ENCODE measurements around the gene RPL26.
A peak's percentile ranks its signal among the peaks of the same experiment; 100 is the strongest.

The RPL26 gene

DNA sequence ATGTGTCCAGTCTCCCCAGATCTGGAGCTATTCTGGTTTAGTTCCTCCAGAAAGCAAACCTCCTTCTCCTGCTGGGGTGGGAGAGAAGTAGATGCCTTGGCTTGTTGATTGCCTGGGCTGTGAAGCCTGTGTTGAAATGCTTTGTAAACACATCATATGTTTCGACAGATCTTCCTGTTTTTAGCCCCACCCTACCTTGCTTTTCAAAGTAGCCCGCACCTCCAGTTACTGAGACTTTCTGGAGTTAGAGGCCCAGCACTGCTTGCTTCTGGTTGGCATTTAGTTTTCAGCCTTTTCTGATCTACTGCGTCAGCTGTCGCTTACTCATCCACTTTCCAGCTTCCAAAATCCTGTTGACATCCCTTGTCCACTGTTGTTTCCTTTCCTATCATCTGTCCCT, 34.8 kb upstream of the RPL26 start:
- WGBS = 85% methylated on average over 2 of the region's 4 CpGs
- no peak overlapping the region for H3K9ac ChIP-seq (ENCODE audit: low read length)
- no peak overlapping the region for H2AFZ ChIP-seq (ENCODE audit: low read depth, low read length)

GRCh38 chr17:8413938-8414337, 30.9 kb upstream of the RPL26 start:
- H3K23ac ChIP-seq (ENCODE audit: low read length in 2 of 2) = no peak overlapping the region
- H4K91ac ChIP-seq (ENCODE audit: low read length) = no peak overlapping the region
- H3K4me3 ChIP-seq (ENCODE audit: insufficient read depth in 1 of 2, low read depth in 1 of 2, low read length in 2 of 2) = no peak overlapping the region
- H3K4ac ChIP-seq (ENCODE audit: low read depth in 1 of 2, low read length in 2 of 2) = no peak overlapping the region
- H4K8ac ChIP-seq (ENCODE audit: low read length) = no peak overlapping the region
- no peaks in the 10 kb centered on the region for H3K9me3 ChIP-seq (ENCODE audit: control insufficient read depth, low read length)
- H3K27me3 ChIP-seq (ENCODE audit: control insufficient read depth in 1 of 2, insufficient read depth in 1 of 2, low read length in 2 of 2) = peaks cover 13 to 20% of the 10 kb centered on the region in 2 experiments
- no peak overlapping the region for H2BK15ac ChIP-seq (ENCODE audit: low read depth, poor library complexity, severe bottlenecking)
- H3K79me1 ChIP-seq (replicated peaks; ENCODE audit: low read length, poor library complexity, severe bottlenecking) = no peaks in the 10 kb centered on the region
- no peak overlapping the region for H2AFZ ChIP-seq (ENCODE audit: low read depth, low read length)
- no peak overlapping the region for H3K14ac ChIP-seq (ENCODE audit: low read length in 2 of 2)
- no peak for DNase-seq
- no peak overlapping the region for H3K4me2 ChIP-seq (ENCODE audit: low read length, poor library complexity, severe bottlenecking)
- no peak overlapping the region for H2BK12ac ChIP-seq (ENCODE audit: low read length in 2 of 2)
- H3K36me3 ChIP-seq (ENCODE audit: control insufficient read depth in 1 of 2, insufficient read depth in 2 of 2, low read depth in 1 of 2, low read length in 2 of 2) = no peaks in the 10 kb centered on the region
- no peak overlapping the region for H2AK5ac ChIP-seq (ENCODE audit: low read length, severe bottlenecking)
- H3K4me1 ChIP-seq (ENCODE audit: control insufficient read depth, insufficient read depth, low read depth, low read length) = no peaks in the 10 kb centered on the region
- H3K18ac ChIP-seq (ENCODE audit: low read depth in 1 of 2, low read length in 2 of 2) = no peak overlapping the region
- H3K9ac ChIP-seq (ENCODE audit: low read length) = no peak overlapping the region
- no peak overlapping the region for H3K27ac ChIP-seq (ENCODE audit: low read length, poor library complexity, severe bottlenecking)
- no peak overlapping the region for H2BK5ac ChIP-seq (ENCODE audit: low read depth, low read length, poor library complexity, severe bottlenecking)
- H2BK120ac ChIP-seq (ENCODE audit: low read depth, low read length) = no peak overlapping the region

More for the DNA sequence above, 34.8 kb upstream of the RPL26 start:
- H3K4me2 ChIP-seq (ENCODE audit: low read length, poor library complexity, severe bottlenecking) = no peak overlapping the region
- no peak overlapping the region for H3K23ac ChIP-seq (ENCODE audit: low read length in 2 of 2)
- H3K36me3 ChIP-seq (ENCODE audit: control insufficient read depth in 1 of 2, insufficient read depth in 2 of 2, low read depth in 1 of 2, low read length in 2 of 2) = no peaks in the 10 kb centered on the region
- no peaks in the 10 kb centered on the region for H3K9me3 ChIP-seq (ENCODE audit: control insufficient read depth, low read length)
- no peak overlapping the region for H2BK120ac ChIP-seq (ENCODE audit: low read depth, low read length)
- no peak overlapping the region for H3K18ac ChIP-seq (ENCODE audit: low read depth in 1 of 2, low read length in 2 of 2)
- no peak overlapping the region for H4K8ac ChIP-seq (ENCODE audit: low read length)
- no peak overlapping the region for H3K4ac ChIP-seq (ENCODE audit: low read depth in 1 of 2, low read length in 2 of 2)
- H3K27ac ChIP-seq (ENCODE audit: low read length, poor library complexity, severe bottlenecking) = no peak overlapping the region
- no peaks in the 10 kb centered on the region for H3K4me1 ChIP-seq (ENCODE audit: control insufficient read depth, insufficient read depth, low read depth, low read length)
- no peak overlapping the region for H2AK5ac ChIP-seq (ENCODE audit: low read length, severe bottlenecking)
- no peak overlapping the region for H2BK12ac ChIP-seq (ENCODE audit: low read length in 2 of 2)
- H2BK15ac ChIP-seq (ENCODE audit: low read depth, poor library complexity, severe bottlenecking) = no peak overlapping the region
- no peaks in the 10 kb centered on the region for H3K79me1 ChIP-seq (replicated peaks; ENCODE audit: low read length, poor library complexity, severe bottlenecking)
- H3K14ac ChIP-seq (ENCODE audit: low read length in 2 of 2) = no peak overlapping the region
- H2BK5ac ChIP-seq (ENCODE audit: low read depth, low read length, poor library complexity, severe bottlenecking) = no peak overlapping the region
- peaks cover 13 to 19% of the 10 kb centered on the region in 2 experiments for H3K27me3 ChIP-seq (ENCODE audit: control insufficient read depth in 1 of 2, insufficient read depth in 1 of 2, low read length in 2 of 2)
- H3K4me3 ChIP-seq (ENCODE audit: insufficient read depth in 1 of 2, low read depth in 1 of 2, low read length in 2 of 2) = no peak overlapping the region
- no peak overlapping the region for H4K91ac ChIP-seq (ENCODE audit: low read length)
- no peak for DNase-seq

GRCh38 chr17:8413328-8413727, 30.3 kb upstream of the RPL26 start:
- no peak overlapping the region for H3K4ac ChIP-seq (ENCODE audit: low read depth in 1 of 2, low read length in 2 of 2)
- no peak overlapping the region for H2BK120ac ChIP-seq (ENCODE audit: low read depth, low read length)
- WGBS = 79% methylated on average over 2 of the region's 4 CpGs
- H2AFZ ChIP-seq (ENCODE audit: low read depth, low read length) = no peak overlapping the region
- no peak overlapping the region for H3K14ac ChIP-seq (ENCODE audit: low read length in 2 of 2)
- no peaks in the 10 kb centered on the region for H3K79me1 ChIP-seq (replicated peaks; ENCODE audit: low read length, poor library complexity, severe bottlenecking)
- H2AK5ac ChIP-seq (ENCODE audit: low read length, severe bottlenecking) = no peak overlapping the region
- no peak overlapping the region for H4K91ac ChIP-seq (ENCODE audit: low read length)
- no peak overlapping the region for H3K4me3 ChIP-seq (ENCODE audit: insufficient read depth in 1 of 2, low read depth in 1 of 2, low read length in 2 of 2)
- H2BK5ac ChIP-seq (ENCODE audit: low read depth, low read length, poor library complexity, severe bottlenecking) = no peak overlapping the region
- no peak overlapping the region for H3K23ac ChIP-seq (ENCODE audit: low read length in 2 of 2)
- no peaks in the 10 kb centered on the region for H3K9me3 ChIP-seq (ENCODE audit: control insufficient read depth, low read length)
- H3K27ac ChIP-seq (ENCODE audit: low read length, poor library complexity, severe bottlenecking) = no peak overlapping the region
- H3K9ac ChIP-seq (ENCODE audit: low read length) = no peak overlapping the region
- H3K4me1 ChIP-seq (ENCODE audit: control insufficient read depth, insufficient read depth, low read depth, low read length) = peaks cover 2% of the 10 kb centered on the region
- H3K18ac ChIP-seq (ENCODE audit: low read depth in 1 of 2, low read length in 2 of 2) = no peak overlapping the region
- no peaks in the 10 kb centered on the region for H3K36me3 ChIP-seq (ENCODE audit: control insufficient read depth in 1 of 2, insufficient read depth in 2 of 2, low read depth in 1 of 2, low read length in 2 of 2)
- no peak for DNase-seq
- H2BK12ac ChIP-seq (ENCODE audit: low read length in 2 of 2) = no peak overlapping the region
- no peak overlapping the region for H3K4me2 ChIP-seq (ENCODE audit: low read length, poor library complexity, severe bottlenecking)
- peaks cover 13 to 20% of the 10 kb centered on the region in 2 experiments for H3K27me3 ChIP-seq (ENCODE audit: control insufficient read depth in 1 of 2, insufficient read depth in 1 of 2, low read length in 2 of 2)
- no peak overlapping the region for H4K8ac ChIP-seq (ENCODE audit: low read length)
- no peak overlapping the region for H2BK15ac ChIP-seq (ENCODE audit: low read depth, poor library complexity, severe bottlenecking)

GRCh38 chr17:8412089-8412488, 29.1 kb upstream of the RPL26 start:
- H2BK12ac ChIP-seq (ENCODE audit: low read length in 2 of 2) = no peak overlapping the region
- no peak overlapping the region for H3K14ac ChIP-seq (ENCODE audit: low read length in 2 of 2)
- peaks cover 3% of the 10 kb centered on the region for H3K4me1 ChIP-seq (ENCODE audit: control insufficient read depth, insufficient read depth, low read depth, low read length)
- no peak overlapping the region for H2BK5ac ChIP-seq (ENCODE audit: low read depth, low read length, poor library complexity, severe bottlenecking)
- no peak overlapping the region for H2AK5ac ChIP-seq (ENCODE audit: low read length, severe bottlenecking)
- no peaks in the 10 kb centered on the region for H3K36me3 ChIP-seq (ENCODE audit: control insufficient read depth in 1 of 2, insufficient read depth in 2 of 2, low read depth in 1 of 2, low read length in 2 of 2)
- no peak overlapping the region for H3K23ac ChIP-seq (ENCODE audit: low read length in 2 of 2)
- peaks cover 7 to 9% of the 10 kb centered on the region in 2 experiments for H3K27me3 ChIP-seq (ENCODE audit: control insufficient read depth in 1 of 2, insufficient read depth in 1 of 2, low read length in 2 of 2)
- H4K91ac ChIP-seq (ENCODE audit: low read length) = no peak overlapping the region
- no peak overlapping the region for H3K4ac ChIP-seq (ENCODE audit: low read depth in 1 of 2, low read length in 2 of 2)
- H3K9me3 ChIP-seq (ENCODE audit: control insufficient read depth, low read length) = no peaks in the 10 kb centered on the region
- DNase-seq = peak; percentile 42
- no peaks in the 10 kb centered on the region for H3K79me1 ChIP-seq (replicated peaks; ENCODE audit: low read length, poor library complexity, severe bottlenecking)
- no peak overlapping the region for H3K27ac ChIP-seq (ENCODE audit: low read length, poor library complexity, severe bottlenecking)
- H3K4me2 ChIP-seq (ENCODE audit: low read length, poor library complexity, severe bottlenecking) = no peak overlapping the region
- no peak overlapping the region for H3K4me3 ChIP-seq (ENCODE audit: insufficient read depth in 1 of 2, low read depth in 1 of 2, low read length in 2 of 2)
- no peak overlapping the region for H2AFZ ChIP-seq (ENCODE audit: low read depth, low read length)
- WGBS = 90% methylated on average over 4 of the region's 5 CpGs
- no peak overlapping the region for H3K18ac ChIP-seq (ENCODE audit: low read depth in 1 of 2, low read length in 2 of 2)
- no peak overlapping the region for H4K8ac ChIP-seq (ENCODE audit: low read length)
- H2BK120ac ChIP-seq (ENCODE audit: low read depth, low read length) = no peak overlapping the region
- H2BK15ac ChIP-seq (ENCODE audit: low read depth, poor library complexity, severe bottlenecking) = no peak overlapping the region
- H3K9ac ChIP-seq (ENCODE audit: low read length) = no peak overlapping the region
